GM12874 (cell line): ENCODE data around the gene CABP7.

Experiments used
- CTCF ChIP-seq: IDR thresholded peaks from 2 replicates; pipeline ENCODE4 v1.5.1; 2011; ENCODE audit warnings: low read depth, mild to moderate bottlenecking, control low read depth, low read length, moderate library complexity; ENCODE audit not compliant: insufficient read depth

CABP7 gene

DNA sequence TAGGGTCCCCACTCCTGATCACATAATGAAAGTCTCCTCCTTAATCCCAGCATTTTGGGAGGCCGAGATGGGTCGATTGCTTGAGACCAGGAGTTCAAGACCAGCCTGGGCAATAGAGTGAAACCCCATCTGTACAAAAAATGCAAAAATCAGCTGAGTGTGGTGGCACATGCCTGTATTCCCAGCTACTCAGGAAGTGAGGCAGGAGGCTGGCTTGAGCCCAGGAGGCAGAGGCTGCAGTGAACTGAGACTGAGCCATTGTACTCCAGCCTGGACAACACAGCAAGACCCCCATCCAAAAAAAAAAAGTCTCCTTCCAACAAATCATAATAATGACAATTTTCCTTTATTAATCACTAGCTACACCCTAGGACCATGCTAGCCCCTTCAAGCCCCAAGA is 31.9 kb downstream of the CABP7 start:
- TF ChIP-seq CTCF: no peak

DNA sequence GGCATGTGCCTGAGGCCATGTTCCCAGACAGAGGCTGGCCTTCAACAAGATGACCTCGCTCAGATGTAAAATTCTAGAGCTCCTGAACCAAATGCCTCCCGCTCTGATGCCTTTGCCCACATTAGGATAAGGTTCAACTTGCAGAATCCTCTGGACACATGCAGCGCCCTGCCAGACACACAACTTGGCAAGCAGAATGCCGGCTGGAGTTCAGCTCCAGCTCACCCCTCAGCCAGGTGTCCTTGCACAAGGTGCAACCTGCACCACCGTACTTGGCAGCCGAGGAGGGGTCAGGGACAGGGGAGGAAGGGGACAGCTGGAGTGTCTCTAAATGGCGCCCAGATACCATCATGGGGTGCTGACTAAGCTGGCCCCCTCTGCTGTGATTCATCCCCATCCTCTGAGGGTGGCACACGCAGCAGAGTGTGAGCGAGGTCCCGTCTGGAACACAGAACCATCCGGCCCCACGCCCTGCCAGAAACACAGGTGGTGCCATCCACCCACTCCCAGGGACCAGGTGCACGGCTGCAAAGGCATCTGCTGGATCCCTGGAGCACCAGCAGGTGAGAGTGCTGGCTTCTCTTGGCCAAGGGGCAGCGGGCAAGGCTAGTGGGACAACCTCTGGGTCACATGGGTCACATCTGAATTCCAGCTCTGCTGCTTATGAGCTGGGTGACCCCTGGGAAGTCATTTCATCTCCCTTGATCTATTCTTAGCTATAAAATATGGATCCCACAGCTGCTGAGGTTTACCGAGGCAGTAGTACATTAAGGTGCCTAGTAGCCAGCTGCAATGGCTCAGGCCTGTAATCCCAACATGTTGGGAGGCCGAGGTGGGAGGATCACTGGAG is 34.2 kb downstream of the CABP7 start:
- TF ChIP-seq CTCF: no peak

DNA sequence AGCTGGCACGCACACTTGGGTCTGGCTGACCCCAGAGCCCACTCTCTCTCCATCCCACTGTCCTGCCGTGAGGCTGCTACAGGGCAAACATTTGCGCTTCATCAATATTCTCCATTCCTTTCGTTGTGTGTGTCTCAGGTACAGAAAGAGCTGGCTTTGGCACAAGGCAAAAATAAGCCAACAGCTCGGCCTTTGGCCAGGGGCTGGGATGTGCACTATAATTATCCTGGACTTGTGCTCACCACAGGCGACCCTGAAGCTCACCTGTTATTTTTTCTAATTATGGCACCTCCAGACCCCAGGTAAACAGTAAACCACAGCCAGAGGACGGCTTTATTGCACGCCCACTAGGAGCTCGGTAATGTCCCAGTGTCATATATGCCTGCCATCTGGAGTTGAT is 36.1 kb downstream of the CABP7 start:
- no peak for TF ChIP-seq CTCF

GRCh38 chr22:29756341-29756740 is 36.5 kb downstream of the CABP7 start:
- no peak for TF ChIP-seq CTCF

GRCh38 chr22:29757096-29757495 is 37.3 kb downstream of the CABP7 start:
- no peak for TF ChIP-seq CTCF

GRCh38 chr22:29758068-29758622 is 38.3 kb downstream of the CABP7 start:
- no peak for TF ChIP-seq CTCF

GRCh38 chr22:29758959-29759358 is 39.2 kb downstream of the CABP7 start:
- TF ChIP-seq CTCF: no peak
